Measurements from ENCODE around the gene LEF1. TPM values are rescaled to one million over a fixed set of nuclear protein-coding genes. Genes with fewer than 3 reads are reported as not detected.

The LEF1 gene
- total RNA-seq, 2 donors from 2014 or later, result 22.4 to 26.8 TPM

DNA sequence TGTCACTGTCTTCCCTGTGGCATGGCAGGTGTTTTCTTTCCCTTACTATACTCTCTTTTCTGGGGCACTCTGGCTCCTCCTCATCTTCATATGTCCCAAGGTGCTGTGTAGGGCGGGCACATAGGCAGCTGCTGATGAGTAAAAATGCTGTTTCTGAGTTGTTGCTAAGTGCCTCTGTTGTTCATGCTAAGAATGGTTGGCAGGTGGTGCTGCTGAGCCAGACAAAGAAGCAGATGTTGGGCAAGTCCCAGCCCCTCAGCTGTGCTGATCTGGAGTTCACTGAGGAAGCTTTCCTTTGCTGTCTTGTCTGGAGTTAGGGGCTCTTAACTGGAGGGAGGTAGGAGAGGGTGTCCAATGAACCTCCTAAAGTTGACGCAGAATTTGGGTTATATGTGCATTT lies 138.4 kb downstream of the LEF1 start:
- WGBS, result 81% methylated on average over 2 of the region's 2 CpGs
- no peaks in the 10 kb centered on the region for H3K4me1 ChIP-seq (replicated peaks)
- no peak overlapping the region for H3K4me3 ChIP-seq
- intact Hi-C loops (cut with DNase I), result no loop called here
- no peaks in the 10 kb centered on the region for H3K27me3 ChIP-seq (replicated peaks; ENCODE audit: insufficient read depth)
- peaks cover 0 to 4% of the 10 kb centered on the region in 2 donors for H3K36me3 ChIP-seq
- no peak overlapping the region for H3K27ac ChIP-seq
- DNase-seq (ENCODE audit: low spot score), result no peak
- TF ChIP-seq, protein P1, sequence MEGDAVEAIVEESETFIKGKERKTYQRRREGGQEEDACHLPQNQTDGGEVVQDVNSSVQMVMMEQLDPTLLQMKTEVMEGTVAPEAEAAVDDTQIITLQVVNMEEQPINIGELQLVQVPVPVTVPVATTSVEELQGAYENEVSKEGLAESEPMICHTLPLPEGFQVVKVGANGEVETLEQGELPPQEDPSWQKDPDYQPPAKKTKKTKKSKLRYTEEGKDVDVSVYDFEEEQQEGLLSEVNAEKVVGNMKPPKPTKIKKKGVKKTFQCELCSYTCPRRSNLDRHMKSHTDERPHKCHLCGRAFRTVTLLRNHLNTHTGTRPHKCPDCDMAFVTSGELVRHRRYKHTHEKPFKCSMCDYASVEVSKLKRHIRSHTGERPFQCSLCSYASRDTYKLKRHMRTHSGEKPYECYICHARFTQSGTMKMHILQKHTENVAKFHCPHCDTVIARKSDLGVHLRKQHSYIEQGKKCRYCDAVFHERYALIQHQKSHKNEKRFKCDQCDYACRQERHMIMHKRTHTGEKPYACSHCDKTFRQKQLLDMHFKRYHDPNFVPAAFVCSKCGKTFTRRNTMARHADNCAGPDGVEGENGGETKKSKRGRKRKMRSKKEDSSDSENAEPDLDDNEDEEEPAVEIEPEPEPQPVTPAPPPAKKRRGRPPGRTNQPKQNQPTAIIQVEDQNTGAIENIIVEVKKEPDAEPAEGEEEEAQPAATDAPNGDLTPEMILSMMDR (IDR thresholded peaks at IDR 0.05), result peak in 1 of 4 experiments; percentile 31
- no peak for TF ChIP-seq POLR2AphosphoS5 (IDR thresholded peaks at IDR 0.05)
- no peaks in the 10 kb centered on the region for H3K9me3 ChIP-seq

GRCh38 chr4:108029731-108030130 lies 139.0 kb downstream of the LEF1 start:
- Histone ChIP-seq H3K27me3 (replicated peaks; ENCODE audit: insufficient read depth) (no peaks in the 10 kb centered on the region), H3K9me3 (no peaks in the 10 kb centered on the region), H3K36me3 (peaks cover 0 to 4% of the 10 kb centered on the region in 2 donors), H3K4me3 (no peak overlapping the region), H3K27ac (no peak overlapping the region), H3K4me1 (replicated peaks) (no peaks in the 10 kb centered on the region)
- no peak for DNase-seq (ENCODE audit: low spot score)
- TF ChIP-seq POLR2AphosphoS5 (IDR thresholded peaks at IDR 0.05) (no peak), POLR2A (IDR thresholded peaks at IDR 0.05) (no peak)
- intact Hi-C loops (cut with DNase I), result no loop called here
- 99% methylated on average over 5 of the region's 5 CpGs for WGBS

DNA sequence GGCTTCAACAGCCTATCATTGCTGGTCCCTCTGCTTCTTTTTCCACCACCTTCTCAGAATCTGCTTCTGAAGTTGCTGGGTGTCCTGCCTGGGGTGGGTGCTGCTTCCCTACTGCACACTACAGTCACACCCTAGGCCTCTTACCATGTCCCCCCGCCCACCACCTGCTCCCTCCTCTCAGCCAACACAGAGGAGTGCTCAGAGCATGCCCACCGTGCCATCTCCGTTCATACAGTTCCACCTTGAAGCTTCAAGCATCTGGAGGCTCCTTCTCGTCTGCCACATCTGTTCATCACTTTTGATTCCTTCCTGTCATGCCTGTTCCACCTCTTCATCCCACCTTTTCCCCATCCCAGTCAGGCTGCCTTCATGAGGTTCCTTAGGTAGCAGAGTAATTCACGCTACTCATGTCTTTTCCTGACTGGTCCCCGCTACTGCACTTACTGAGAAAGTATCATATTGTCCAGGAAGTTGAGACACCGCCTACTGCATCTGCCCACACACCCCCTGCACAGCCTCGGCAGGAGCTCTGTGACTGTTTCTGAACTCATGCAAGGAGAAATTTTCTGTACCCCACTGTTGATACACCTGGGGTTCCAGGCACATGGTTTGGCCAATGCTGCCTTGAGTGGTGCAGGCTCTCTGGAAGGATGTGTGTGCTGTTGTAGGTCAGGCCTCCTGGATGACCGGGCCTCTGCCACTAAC lies 139.6 kb downstream of the LEF1 start:
- no peaks in the 10 kb centered on the region for H3K27me3 ChIP-seq (replicated peaks; ENCODE audit: insufficient read depth)
- WGBS, result 88% methylated on average over 9 of the region's 9 CpGs
- no peaks in the 10 kb centered on the region for H3K9me3 ChIP-seq
- intact Hi-C loops (cut with DNase I), result no loop called here
- no peak overlapping the region for H3K4me3 ChIP-seq
- no peaks in the 10 kb centered on the region for H3K4me1 ChIP-seq (replicated peaks)
- peaks cover 0 to 4% of the 10 kb centered on the region in 2 donors for H3K36me3 ChIP-seq
- no peak for DNase-seq (ENCODE audit: low spot score)
- TF ChIP-seq, protein P1 (IDR thresholded peaks at IDR 0.05), result no peak
- TF ChIP-seq POLR2A (IDR thresholded peaks at IDR 0.05), result no peak
- no peak for TF ChIP-seq POLR2AphosphoS5 (IDR thresholded peaks at IDR 0.05)
- H3K27ac ChIP-seq, result no peak overlapping the region

DNA sequence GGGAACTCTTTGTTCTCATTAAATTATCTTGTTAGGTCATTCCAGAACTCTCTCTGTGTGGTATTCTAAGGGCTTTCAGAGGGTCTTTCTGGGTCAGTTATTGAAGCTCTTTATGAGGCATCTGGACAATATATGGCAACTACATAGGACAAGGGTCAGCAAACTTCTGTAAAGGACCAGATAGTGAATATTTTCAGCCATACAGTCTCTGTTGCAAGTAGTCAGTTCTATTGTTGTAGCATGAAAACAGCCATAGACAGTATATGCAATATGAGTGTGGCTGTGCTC lies 143.9 kb downstream of the LEF1 start:
- Histone ChIP-seq H3K36me3 (peaks cover 0 to 4% of the 10 kb centered on the region in 2 donors), H3K9me3 (no peaks in the 10 kb centered on the region), H3K4me1 (replicated peaks) (no peaks in the 10 kb centered on the region), H3K4me3 (no peak overlapping the region), H3K27ac (no peak overlapping the region), H3K27me3 (replicated peaks; ENCODE audit: insufficient read depth) (no peaks in the 10 kb centered on the region)
- TF ChIP-seq, protein P1 (IDR thresholded peaks at IDR 0.05), result no peak
- TF ChIP-seq POLR2A (IDR thresholded peaks at IDR 0.05), result no peak
- no peak for TF ChIP-seq POLR2AphosphoS5 (IDR thresholded peaks at IDR 0.05)
- no peak for DNase-seq (ENCODE audit: low spot score)
- intact Hi-C loops (cut with DNase I), result no loop called here

- no peak for DNase-seq (ENCODE audit: low spot score)
- no peak for TF ChIP-seq POLR2A (IDR thresholded peaks at IDR 0.05)
- no peak for TF ChIP-seq POLR2AphosphoS5 (IDR thresholded peaks at IDR 0.05)
- TF ChIP-seq, protein P1 (IDR thresholded peaks at IDR 0.05), result no peak
- H3K27ac ChIP-seq, result no peak overlapping the region
- intact Hi-C loops (cut with DNase I), result no loop called here
- no peak overlapping the region for H3K4me3 ChIP-seq
- H3K27me3 ChIP-seq (replicated peaks; ENCODE audit: insufficient read depth), result no peaks in the 10 kb centered on the region
- no peaks in the 10 kb centered on the region for H3K4me1 ChIP-seq (replicated peaks)
- H3K9me3 ChIP-seq, result no peaks in the 10 kb centered on the region
- WGBS, result 75% methylated on average over 5 of the region's 5 CpGs
- H3K36me3 ChIP-seq, result peaks cover 0 to under 1% of the 10 kb centered on the region in 2 donors
Measured at GRCh38 chr4:108024085-108024877, 144.5 kb downstream of the LEF1 start.

Measured in prostate gland (tissue), 2 donors.